GM23338 (cell line): ENCODE measurements around the gene SFMBT2.

Experiments
- CREB1 ChIP-seq: fragments of 250-450 bp; sonication (Bioruptor Pico); IDR thresholded peaks from 2 replicates; pipeline ENCODE4 v1.5.0; 2020; ENCODE audit warnings: low read depth, mild to moderate bottlenecking, moderate library complexity
- CTCF ChIP-seq, 2 experiments: fragments of 200-600 bp in 1 of 2; sonication (generic) in 1 of 2; conservative IDR thresholded peaks; 2 replicates each; pipeline versions ENCODE4 v1.5.1 to v1.6.1; 2016 to 2017; ENCODE audit warnings: antibody characterized with exemption in 2 of 2, low read depth in 2 of 2, mild to moderate bottlenecking in 2 of 2, moderate library complexity in 1 of 2
- EZH2 ChIP-seq: fragments of 200-600 bp; sonication (generic); IDR thresholded peaks from one replicate; pipeline ENCODE4 v1.8.0; 2017; ENCODE audit warnings: antibody characterized with exemption, mild to moderate bottlenecking, low read depth; ENCODE audit not compliant: unreplicated experiment
- EZH2phosphoT487 ChIP-seq: fragments of 200-600 bp; sonication (generic); IDR thresholded peaks from one replicate; pipeline ENCODE4 v1.8.1; 2018; ENCODE audit warnings: antibody characterized with exemption; ENCODE audit not compliant: unreplicated experiment
- JUNB ChIP-seq: IDR thresholded peaks from one replicate; pipeline ENCODE4 v1.6.1; 2016; ENCODE audit warnings: antibody characterized with exemption; ENCODE audit not compliant: unreplicated experiment
- NANOG ChIP-seq: IDR thresholded peaks from 2 replicates; pipeline ENCODE4 v1.6.1; 2016; ENCODE audit warnings: antibody characterized with exemption, borderline replicate concordance
- POLR2AphosphoS5 ChIP-seq: IDR thresholded peaks from 2 replicates; pipeline ENCODE4 v1.6.1; 2016; ENCODE audit warnings: antibody characterized with exemption, low read depth
- REST ChIP-seq: IDR thresholded peaks from one replicate; pipeline ENCODE4 v1.6.1; 2018; ENCODE audit warnings: antibody characterized with exemption; ENCODE audit not compliant: unreplicated experiment
- TF ChIP-seq, protein P1 (sequence below): fragments of 250-450 bp; sonication (Bioruptor Pico); IDR thresholded peaks from 2 replicates; pipeline ENCODE4 v1.5.0; 2020; ENCODE audit warnings: mild to moderate bottlenecking, moderate library complexity

- TF ChIP-seq CTCF (conservative IDR thresholded peaks at IDR 0.05; ENCODE audit: low read depth in 2 of 2): no peak
- no peak for TF ChIP-seq REST
- no peak for TF ChIP-seq EZH2
- no peak for TF ChIP-seq POLR2AphosphoS5
- no peak for TF ChIP-seq EZH2phosphoT487
- no peak for TF ChIP-seq CREB1 (CRISPR knock-in tag)
- TF ChIP-seq NANOG: no peak
- TF ChIP-seq, protein P1, sequence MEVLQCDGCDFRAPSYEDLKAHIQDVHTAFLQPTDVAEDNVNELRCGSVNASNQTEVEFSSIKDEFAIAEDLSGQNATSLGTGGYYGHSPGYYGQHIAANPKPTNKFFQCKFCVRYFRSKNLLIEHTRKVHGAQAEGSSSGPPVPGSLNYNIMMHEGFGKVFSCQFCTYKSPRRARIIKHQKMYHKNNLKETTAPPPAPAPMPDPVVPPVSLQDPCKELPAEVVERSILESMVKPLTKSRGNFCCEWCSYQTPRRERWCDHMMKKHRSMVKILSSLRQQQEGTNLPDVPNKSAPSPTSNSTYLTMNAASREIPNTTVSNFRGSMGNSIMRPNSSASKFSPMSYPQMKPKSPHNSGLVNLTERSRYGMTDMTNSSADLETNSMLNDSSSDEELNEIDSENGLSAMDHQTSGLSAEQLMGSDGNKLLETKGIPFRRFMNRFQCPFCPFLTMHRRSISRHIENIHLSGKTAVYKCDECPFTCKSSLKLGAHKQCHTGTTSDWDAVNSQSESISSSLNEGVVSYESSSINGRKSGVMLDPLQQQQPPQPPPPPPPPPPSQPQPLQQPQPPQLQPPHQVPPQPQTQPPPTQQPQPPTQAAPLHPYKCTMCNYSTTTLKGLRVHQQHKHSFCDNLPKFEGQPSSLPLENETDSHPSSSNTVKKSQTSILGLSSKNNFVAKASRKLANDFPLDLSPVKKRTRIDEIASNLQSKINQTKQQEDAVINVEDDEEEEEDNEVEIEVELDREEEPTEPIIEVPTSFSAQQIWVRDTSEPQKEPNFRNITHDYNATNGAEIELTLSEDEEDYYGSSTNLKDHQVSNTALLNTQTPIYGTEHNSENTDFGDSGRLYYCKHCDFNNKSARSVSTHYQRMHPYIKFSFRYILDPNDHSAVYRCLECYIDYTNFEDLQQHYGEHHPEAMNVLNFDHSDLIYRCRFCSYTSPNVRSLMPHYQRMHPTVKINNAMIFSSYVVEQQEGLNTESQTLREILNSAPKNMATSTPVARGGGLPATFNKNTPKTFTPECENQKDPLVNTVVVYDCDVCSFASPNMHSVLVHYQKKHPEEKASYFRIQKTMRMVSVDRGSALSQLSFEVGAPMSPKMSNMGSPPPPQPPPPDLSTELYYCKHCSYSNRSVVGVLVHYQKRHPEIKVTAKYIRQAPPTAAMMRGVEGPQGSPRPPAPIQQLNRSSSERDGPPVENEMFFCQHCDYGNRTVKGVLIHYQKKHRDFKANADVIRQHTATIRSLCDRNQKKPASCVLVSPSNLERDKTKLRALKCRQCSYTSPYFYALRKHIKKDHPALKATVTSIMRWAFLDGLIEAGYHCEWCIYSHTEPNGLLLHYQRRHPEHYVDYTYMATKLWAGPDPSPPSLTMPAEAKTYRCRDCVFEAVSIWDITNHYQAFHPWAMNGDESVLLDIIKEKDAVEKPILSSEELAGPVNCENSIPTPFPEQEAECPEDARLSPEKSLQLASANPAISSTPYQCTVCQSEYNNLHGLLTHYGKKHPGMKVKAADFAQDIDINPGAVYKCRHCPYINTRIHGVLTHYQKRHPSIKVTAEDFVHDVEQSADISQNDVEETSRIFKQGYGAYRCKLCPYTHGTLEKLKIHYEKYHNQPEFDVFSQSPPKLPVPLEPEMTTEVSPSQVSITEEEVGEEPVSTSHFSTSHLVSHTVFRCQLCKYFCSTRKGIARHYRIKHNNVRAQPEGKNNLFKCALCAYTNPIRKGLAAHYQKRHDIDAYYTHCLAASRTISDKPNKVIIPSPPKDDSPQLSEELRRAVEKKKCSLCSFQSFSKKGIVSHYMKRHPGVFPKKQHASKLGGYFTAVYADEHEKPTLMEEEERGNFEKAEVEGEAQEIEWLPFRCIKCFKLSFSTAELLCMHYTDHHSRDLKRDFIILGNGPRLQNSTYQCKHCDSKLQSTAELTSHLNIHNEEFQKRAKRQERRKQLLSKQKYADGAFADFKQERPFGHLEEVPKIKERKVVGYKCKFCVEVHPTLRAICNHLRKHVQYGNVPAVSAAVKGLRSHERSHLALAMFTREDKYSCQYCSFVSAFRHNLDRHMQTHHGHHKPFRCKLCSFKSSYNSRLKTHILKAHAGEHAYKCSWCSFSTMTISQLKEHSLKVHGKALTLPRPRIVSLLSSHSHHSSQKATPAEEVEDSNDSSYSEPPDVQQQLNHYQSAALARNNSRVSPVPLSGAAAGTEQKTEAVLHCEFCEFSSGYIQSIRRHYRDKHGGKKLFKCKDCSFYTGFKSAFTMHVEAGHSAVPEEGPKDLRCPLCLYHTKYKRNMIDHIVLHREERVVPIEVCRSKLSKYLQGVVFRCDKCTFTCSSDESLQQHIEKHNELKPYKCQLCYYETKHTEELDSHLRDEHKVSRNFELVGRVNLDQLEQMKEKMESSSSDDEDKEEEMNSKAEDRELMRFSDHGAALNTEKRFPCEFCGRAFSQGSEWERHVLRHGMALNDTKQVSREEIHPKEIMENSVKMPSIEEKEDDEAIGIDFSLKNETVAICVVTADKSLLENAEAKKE (CRISPR knock-in tag): no peak
- no peak for TF ChIP-seq JUNB
Observed at GRCh38 chr10:7318836-7319235, 92.0 kb downstream of the SFMBT2 start.
